Thyroid gland (tissue), 4 donors: Measurements from ENCODE around the gene PTGS2.

Experiments
- CTCF ChIP-seq, 6 experiments: fragments of 200-600 bp in 3 of 6; fragments of 450-650 bp in 3 of 6; sonication (generic) in 3 of 6; IDR thresholded peaks; one replicate each; pipeline ENCODE4 v1.5.1; 2016 to 2019; ENCODE audit warnings: antibody characterized with exemption in 6 of 6, mild to moderate bottlenecking in 2 of 6, inconsistent platforms in 1 of 6, moderate library complexity in 1 of 6
- POLR2A ChIP-seq, 2 donors: fragments of 450-650 bp; IDR thresholded peaks; one replicate each; pipeline ENCODE4 v1.6.1; 2017; ENCODE audit warnings: antibody characterized with exemption in 2 of 2, mild to moderate bottlenecking in 2 of 2, moderate library complexity in 1 of 2

GRCh38 chr1:186699519-186699918 lies 19.3 kb upstream of the PTGS2 start:
- TF ChIP-seq POLR2A (IDR thresholded peaks at IDR 0.05) = no peak
- TF ChIP-seq CTCF (IDR thresholded peaks at IDR 0.05) = no peak
